Loucy (cell line): Measurements from ENCODE around the gene CYTH4.

ENCODE experiments used
- H2AFZ ChIP-seq: fragments of 200-600 bp; sonication (generic); 2 replicates; pipeline ENCODE4 v1.6.0; 2016; ENCODE audit warnings: antibody characterized with exemption, mild to moderate bottlenecking, low read length, moderate library complexity
- H3F3A ChIP-seq: fragments of 200-600 bp; 2 replicates; pipeline ENCODE4 v1.6.0; 2016; ENCODE audit warnings: antibody characterized with exemption, low read depth, mild to moderate bottlenecking
- H3K27me3 ChIP-seq: fragments of 200-600 bp; sonication (generic); 2 replicates; pipeline ENCODE4 v1.6.1; 2014; ENCODE audit warnings: low read length, mild to moderate bottlenecking; ENCODE audit not compliant: insufficient read depth, poor library complexity, severe bottlenecking
- H3K36me3 ChIP-seq: fragments of 200-600 bp; sonication (generic); 2 replicates; pipeline ENCODE4 v1.6.1; 2016; ENCODE audit warnings: low read length; ENCODE audit not compliant: insufficient read depth
- H3K4me1 ChIP-seq: fragments of 200-600 bp; sonication (generic); 2 replicates; pipeline ENCODE4 v1.5.1; 2014; ENCODE audit warnings: low read length, mild to moderate bottlenecking; ENCODE audit not compliant: insufficient read depth, poor library complexity, severe bottlenecking
- H3K4me2 ChIP-seq: fragments of 200-600 bp; sonication (generic); 2 replicates; pipeline ENCODE4 v1.6.0; 2014; ENCODE audit warnings: antibody characterized with exemption, low read length, low read depth, mild to moderate bottlenecking; ENCODE audit not compliant: poor library complexity, severe bottlenecking
- H3K4me3 ChIP-seq: fragments of 200-600 bp; sonication (generic); 2 replicates; pipeline ENCODE4 v1.5.1; 2014; ENCODE audit warnings: low read length, mild to moderate bottlenecking, mixed read lengths; ENCODE audit not compliant: poor library complexity, severe bottlenecking
- H3K79me2 ChIP-seq: fragments of 200-600 bp; sonication (generic); 2 replicates; pipeline ENCODE4 v1.6.1; 2014; ENCODE audit warnings: low read length; ENCODE audit not compliant: insufficient read depth
- H3K9ac ChIP-seq: fragments of 200-600 bp; sonication (generic); 2 replicates; pipeline ENCODE4 v1.6.0; 2014; ENCODE audit warnings: mild to moderate bottlenecking, low read depth, low read length, moderate library complexity; ENCODE audit not compliant: poor library complexity, severe bottlenecking
- H3K9me2 ChIP-seq: fragments of 200-600 bp; sonication (generic); replicated peaks from 2 replicates; pipeline ENCODE4 v1.6.1; 2016; ENCODE audit warnings: low read depth, low read length, mixed read lengths
- H3K9me3 ChIP-seq: fragments of 200-600 bp; sonication (generic); 2 replicates; pipeline ENCODE4 v1.6.1; 2014; ENCODE audit warnings: mild to moderate bottlenecking, antibody characterized with exemption, low read length, low read depth; ENCODE audit not compliant: insufficient read depth
- H4K20me1 ChIP-seq: fragments of 200-600 bp; sonication (generic); 2 replicates; pipeline ENCODE4 v1.6.0; 2014; ENCODE audit warnings: antibody characterized with exemption, low read length, mild to moderate bottlenecking; ENCODE audit not compliant: insufficient read depth, poor library complexity, severe bottlenecking
- EZH2phosphoT487 ChIP-seq: fragments of 200-600 bp; IDR thresholded peaks from 2 replicates; pipeline ENCODE4 v1.6.1; 2018; ENCODE audit warnings: antibody characterized with exemption, mild to moderate bottlenecking, moderate library complexity, borderline replicate concordance
- TF ChIP-seq, protein P1 (sequence below): fragments of 200-600 bp; sonication (generic); conservative IDR thresholded peaks from 2 replicates; pipeline ENCODE4 v1.5.1; 2014; ENCODE audit warnings: mild to moderate bottlenecking, antibody characterized with exemption, low read length

Gene CYTH4

DNA sequence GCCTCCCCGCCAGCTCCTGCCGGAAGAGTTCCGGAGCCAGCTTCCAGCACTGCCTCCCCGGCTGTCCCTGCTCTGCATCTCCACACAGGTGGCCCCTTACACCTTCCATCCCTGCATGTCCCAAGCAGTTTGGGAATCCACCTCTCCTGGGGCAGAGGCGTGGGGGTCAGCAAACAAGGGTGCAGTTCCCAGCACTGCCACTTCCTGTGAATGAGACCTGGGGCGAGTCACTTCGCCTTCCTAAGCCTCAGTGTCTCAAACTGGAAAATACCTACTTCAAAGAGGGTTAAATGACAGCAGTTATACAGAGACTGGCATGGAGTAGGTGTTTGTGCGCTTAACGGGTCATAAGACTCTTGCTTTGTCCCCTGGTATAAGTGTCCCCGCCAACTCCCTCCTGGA lies 5.2 kb downstream of the CYTH4 start:
- H3K4me2 ChIP-seq = peak overlapping the region; percentile 8
- H3K79me2 ChIP-seq = peaks cover 71% of the 10 kb centered on the region
- no peaks in the 10 kb centered on the region for H3K9me3 ChIP-seq
- no peak for TF ChIP-seq EZH2phosphoT487
- TF ChIP-seq, protein P1, sequence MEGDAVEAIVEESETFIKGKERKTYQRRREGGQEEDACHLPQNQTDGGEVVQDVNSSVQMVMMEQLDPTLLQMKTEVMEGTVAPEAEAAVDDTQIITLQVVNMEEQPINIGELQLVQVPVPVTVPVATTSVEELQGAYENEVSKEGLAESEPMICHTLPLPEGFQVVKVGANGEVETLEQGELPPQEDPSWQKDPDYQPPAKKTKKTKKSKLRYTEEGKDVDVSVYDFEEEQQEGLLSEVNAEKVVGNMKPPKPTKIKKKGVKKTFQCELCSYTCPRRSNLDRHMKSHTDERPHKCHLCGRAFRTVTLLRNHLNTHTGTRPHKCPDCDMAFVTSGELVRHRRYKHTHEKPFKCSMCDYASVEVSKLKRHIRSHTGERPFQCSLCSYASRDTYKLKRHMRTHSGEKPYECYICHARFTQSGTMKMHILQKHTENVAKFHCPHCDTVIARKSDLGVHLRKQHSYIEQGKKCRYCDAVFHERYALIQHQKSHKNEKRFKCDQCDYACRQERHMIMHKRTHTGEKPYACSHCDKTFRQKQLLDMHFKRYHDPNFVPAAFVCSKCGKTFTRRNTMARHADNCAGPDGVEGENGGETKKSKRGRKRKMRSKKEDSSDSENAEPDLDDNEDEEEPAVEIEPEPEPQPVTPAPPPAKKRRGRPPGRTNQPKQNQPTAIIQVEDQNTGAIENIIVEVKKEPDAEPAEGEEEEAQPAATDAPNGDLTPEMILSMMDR = no peak
- H3K9me2 ChIP-seq = no peaks in the 10 kb centered on the region
- H3K4me1 ChIP-seq = peaks cover 50% of the 10 kb centered on the region
- H3K36me3 ChIP-seq = peaks cover 10% of the 10 kb centered on the region; the same call in 1 of the 2 replicates
- peaks cover 7% of the 10 kb centered on the region for H4K20me1 ChIP-seq
- H3K4me3 ChIP-seq = no peak overlapping the region
- no peaks in the 10 kb centered on the region for H3F3A ChIP-seq
- H3K9ac ChIP-seq = no peak overlapping the region
- no peak overlapping the region for H2AFZ ChIP-seq
- no peaks in the 10 kb centered on the region for H3K27me3 ChIP-seq

DNA sequence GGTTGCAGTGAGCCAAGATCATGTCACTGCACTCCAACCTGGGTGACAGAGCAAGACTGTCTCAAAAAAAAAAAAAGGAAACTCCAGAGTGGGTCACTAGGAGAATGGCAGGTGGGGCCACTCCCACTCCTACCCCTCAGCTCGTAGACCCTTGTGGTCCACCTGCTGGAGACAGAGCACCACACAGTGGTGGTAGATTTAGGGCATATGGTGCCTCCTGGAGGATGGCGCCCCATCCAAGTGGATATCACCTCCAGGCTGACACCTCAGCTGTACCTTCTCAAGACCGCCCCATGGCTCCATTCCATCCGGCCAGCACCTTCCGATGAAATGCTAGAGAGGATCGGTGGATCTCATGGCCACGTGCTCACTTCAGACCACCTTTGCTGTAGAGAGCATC lies 6.2 kb downstream of the CYTH4 start:
- no peaks in the 10 kb centered on the region for H3K27me3 ChIP-seq
- H3K36me3 ChIP-seq = peaks cover 18% of the 10 kb centered on the region; the same call in 1 of the 2 replicates
- H3K4me2 ChIP-seq = no peak overlapping the region
- H3K9ac ChIP-seq = no peak overlapping the region
- TF ChIP-seq, protein P1 = peak; percentile 36; the same call in 1 of the 2 replicates
- no peak for TF ChIP-seq EZH2phosphoT487
- no peaks in the 10 kb centered on the region for H3K9me3 ChIP-seq
- no peak overlapping the region for H2AFZ ChIP-seq
- no peaks in the 10 kb centered on the region for H3F3A ChIP-seq
- H3K4me1 ChIP-seq = peaks cover 41% of the 10 kb centered on the region
- peaks cover 64% of the 10 kb centered on the region for H3K79me2 ChIP-seq
- no peaks in the 10 kb centered on the region for H3K9me2 ChIP-seq
- no peak overlapping the region for H3K4me3 ChIP-seq
- peaks cover 7% of the 10 kb centered on the region for H4K20me1 ChIP-seq

DNA sequence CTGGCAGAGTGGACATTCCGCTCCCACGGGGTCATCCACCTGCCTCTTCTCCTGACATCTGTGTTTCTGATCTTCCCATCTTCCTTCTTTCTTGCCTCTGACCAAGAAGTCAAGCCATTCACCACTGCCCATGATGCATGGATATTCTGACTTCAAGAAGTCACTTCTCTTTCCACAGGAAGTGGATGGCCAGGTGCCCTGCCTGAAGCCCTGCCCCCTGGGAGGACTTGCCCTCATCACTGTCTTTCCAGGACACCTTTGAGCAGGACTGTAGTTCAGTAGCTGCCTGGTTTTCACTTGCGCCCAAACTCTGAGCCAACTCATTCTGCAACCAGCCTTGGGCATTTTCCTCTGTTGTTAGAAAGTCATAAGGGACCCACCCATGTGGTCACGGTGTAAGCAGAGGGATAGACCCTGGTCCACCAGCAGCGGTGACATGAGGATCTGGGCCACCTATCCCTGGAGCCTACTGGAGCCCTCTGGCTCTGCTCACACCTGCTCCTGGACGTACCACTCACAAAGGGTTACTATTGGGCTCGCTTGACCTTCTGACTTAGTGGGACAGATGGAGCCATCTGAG lies 6.9 kb downstream of the CYTH4 start:
- H4K20me1 ChIP-seq = peaks cover 7% of the 10 kb centered on the region
- no peaks in the 10 kb centered on the region for H3K9me2 ChIP-seq
- H2AFZ ChIP-seq = no peak overlapping the region
- H3K36me3 ChIP-seq = peaks cover 18% of the 10 kb centered on the region; the same call in 1 of the 2 replicates
- H3K9me3 ChIP-seq = no peaks in the 10 kb centered on the region
- H3F3A ChIP-seq = no peaks in the 10 kb centered on the region
- peak overlapping the region; percentile 19 for H3K4me2 ChIP-seq
- TF ChIP-seq EZH2phosphoT487 = no peak
- TF ChIP-seq, protein P1 = no peak
- peaks cover 57% of the 10 kb centered on the region for H3K79me2 ChIP-seq
- H3K4me1 ChIP-seq = peaks cover 34% of the 10 kb centered on the region
- no peaks in the 10 kb centered on the region for H3K27me3 ChIP-seq
- H3K9ac ChIP-seq = no peak overlapping the region
- no peak overlapping the region for H3K4me3 ChIP-seq
